GM18520 (cell line): ENCODE data around the gene DLG3.

Experiments
- ATAC-seq: cut with Tn5 transposase; IDR thresholded peaks from one replicate; pipeline ENCODE4 v1.9.1; 2021; ENCODE audit not compliant: unreplicated experiment

The DLG3 gene

DNA sequence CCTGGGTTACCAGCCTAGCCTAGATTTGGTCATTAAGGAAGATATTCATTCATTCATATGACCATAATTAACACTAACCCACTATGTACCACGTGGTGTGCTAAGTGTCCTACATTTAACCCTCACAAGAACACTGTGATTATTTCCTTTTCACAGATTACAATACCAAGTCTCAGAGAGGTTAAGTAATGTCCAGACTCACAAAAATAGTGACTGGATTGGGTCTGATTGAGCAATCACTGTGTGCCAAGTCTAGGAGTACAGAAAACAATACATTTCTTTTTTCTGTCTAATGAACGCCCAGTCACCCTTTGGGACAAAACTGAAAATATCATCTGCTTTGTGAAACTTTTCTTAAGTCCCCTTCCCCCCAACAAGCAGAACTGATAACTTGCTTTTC is 7.6 kb upstream of the DLG3 start:
- ATAC-seq, result no peak

DNA sequence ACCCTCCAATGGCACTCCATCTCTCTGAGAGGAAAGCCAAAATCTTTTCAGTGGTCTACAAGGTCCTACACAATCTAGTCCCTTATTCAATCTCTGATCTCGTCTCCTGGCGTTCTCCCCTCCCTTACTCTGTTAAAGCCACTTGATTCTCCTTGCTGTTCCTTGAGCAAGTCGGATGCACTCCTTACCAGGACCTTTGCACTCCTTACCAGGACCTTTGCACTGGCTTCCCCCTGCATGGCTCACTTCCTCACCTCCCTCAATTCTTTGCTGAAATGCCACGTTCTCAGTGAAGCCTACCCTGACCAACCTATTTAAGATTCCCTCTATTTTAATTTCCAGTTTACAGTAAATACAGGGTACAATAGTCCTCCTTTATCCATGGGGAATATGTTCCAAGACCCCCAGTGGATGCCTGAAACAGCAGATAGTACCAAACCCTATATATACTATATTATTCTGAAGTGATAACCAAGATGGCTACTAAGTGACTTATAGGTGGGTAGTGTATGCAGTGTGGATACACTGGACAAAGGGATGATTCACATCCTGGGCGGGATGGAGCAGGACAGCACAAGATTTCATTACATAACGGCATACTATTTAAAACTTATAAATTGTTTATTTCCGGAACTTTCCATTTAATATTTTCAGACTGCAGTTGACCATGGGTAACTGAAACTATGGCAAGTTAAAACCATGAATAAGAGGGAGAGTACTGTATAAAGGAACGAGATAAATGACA is 6.5 kb upstream of the DLG3 start:
- ATAC-seq, result no peak

DNA sequence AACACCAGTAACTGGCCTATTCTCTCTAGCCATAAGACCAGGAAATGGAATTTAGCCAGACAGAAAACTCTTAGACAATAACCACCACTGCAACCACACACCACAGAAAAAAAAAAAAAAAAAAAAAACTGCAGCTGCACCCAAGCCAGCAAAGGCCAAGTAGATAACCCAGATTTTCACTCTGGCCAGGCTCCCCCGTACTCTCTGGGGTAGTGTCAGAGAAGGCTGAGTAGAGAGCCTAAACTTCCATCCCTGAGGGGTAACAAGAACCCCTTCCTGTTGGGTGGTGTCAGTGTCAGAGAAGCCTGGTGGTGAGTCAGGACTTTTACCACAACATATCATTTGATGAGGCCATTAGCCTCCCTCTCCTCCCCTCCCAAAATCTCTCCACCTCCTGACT is 5.6 kb upstream of the DLG3 start:
- ATAC-seq, result no peak

DNA sequence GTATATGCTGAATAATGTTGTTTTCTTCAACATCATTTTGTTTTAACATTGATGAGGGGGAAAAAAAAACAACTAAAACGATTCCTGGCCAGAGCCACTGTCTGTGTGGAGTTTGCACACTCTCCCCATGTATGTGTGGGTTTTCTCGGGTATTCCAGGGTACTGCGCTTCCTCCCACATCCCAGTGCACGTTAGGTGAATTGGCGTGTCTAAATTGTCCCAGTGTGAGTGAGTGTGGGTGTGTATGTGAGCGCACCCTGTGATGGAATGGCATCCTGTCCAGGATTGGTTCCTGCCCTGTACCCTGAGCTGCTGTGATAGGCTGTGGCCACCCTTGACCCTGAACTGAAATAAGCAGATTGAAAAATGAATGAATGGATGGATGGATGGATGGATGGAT is 2.4 kb upstream of the DLG3 start:
- no peak for ATAC-seq

DNA sequence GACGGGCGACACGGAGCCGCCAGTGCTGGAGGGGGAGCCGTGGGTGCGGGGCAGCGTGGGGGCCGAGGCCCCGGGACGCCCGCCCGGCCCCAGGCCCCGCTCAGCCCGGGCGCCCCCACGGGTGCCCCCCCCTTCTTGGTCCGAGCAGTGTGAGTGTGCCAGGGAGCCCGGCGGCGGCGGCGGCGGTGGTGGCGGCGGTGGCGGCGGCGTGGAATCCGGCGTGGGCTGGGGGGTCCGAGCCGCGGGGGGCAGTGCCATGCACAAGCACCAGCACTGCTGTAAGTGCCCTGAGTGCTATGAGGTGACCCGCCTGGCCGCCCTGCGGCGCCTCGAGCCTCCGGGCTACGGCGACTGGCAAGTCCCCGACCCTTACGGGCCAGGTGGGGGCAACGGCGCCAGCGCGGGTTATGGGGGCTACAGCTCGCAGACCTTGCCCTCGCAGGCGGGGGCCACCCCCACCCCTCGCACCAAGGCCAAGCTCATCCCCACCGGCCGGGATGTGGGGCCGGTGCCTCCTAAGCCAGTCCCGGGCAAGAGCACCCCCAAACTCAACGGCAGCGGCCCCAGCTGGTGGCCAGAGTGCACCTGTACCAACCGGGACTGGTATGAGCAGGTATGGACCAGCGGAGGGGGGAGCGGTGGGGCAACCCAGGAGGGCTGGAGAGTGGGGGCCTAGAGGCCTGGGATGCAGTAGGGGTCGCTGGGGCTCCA is 466 bp downstream of the DLG3 start:
- ATAC-seq, result no peak

DNA sequence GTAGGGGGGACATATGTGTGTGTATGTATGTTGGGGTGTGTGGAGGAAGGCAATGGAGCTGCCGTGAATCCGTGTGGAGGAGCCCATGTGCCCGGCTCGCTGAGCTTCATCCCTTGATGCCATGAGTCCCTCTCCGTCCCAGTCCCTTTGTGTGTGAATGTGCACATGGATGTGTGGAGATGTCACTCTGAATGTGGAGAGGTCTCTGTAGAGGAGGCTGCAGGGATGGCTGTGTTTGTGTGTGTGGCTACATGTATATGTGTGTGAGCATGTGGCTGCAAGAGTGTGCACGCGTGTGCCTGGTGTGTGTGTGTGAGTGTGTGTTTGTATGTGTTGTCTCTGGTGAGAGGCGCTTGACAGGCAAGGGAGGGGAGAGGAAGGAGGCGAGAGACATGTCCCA is 1.3 kb downstream of the DLG3 start:
- no peak for ATAC-seq

DNA sequence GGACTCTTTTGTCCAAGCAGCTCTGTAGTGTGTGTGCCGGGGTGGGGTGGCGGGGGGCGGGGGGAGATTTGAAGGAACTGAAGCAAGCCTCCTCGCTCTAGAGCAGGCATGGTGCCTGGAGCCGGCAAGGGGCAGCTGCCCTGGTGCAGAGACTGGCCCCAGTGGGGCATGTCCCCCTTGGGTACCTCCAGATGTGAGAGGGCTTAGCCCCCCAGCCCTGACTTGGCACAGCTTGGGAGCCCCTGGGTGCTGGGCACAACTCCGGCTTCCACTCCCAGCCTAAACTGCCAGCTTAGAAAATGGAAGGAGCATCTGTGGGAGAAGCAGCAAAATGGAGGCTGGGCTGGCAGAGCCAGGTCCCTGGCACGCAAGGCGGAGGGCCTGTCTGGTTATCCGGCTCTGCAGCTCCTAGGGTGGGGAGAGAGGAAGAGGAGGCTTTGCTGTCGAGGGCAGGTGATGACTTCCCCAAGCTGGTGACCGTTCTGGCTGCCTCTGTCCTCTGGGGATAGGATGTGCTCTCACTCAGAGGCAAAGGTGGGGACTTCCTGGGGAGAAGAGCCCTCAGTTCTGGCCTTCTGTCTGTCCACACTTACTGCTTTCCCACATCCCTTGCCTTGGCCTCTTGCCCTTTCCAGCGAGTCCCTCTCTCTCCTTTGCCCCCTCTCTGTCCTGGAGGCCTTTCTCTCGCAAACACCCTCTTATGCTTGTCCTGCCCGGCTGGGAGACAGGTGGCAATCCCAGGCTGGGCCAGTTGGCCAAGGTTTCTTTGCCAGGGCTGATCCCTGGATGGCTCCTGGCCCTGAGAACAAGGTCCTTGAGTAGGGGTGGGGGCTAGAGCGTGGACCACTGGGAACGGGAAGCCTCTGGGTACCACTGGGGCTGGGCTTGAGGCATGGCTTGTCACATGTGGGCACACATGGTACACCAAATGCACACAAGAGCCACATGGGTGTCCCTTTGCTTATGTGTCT is 2.0 kb downstream of the DLG3 start:
- ATAC-seq, result no peak

DNA sequence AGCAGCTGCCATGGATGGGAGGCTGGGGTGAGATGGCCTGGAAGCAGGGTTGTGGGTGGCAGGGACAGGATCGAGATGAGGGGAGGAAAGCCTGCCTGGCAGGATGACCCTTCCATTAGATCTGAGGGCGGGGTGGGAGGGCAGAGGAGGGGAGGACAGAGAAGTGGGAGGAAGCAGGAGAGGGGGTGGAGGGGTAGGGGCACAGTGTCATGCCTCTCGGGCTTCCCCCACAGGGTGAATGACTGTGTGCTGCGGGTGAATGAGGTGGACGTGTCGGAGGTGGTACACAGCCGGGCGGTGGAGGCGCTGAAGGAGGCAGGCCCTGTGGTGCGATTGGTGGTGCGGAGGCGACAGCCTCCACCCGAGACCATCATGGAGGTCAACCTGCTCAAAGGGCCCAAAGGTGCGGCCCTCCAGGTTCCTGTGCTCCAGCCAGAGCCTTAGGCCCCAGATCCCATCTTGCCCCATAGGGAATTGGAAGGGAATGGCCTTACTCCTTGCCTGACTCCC is 4.9 kb downstream of the DLG3 start:
- no peak for ATAC-seq

DNA sequence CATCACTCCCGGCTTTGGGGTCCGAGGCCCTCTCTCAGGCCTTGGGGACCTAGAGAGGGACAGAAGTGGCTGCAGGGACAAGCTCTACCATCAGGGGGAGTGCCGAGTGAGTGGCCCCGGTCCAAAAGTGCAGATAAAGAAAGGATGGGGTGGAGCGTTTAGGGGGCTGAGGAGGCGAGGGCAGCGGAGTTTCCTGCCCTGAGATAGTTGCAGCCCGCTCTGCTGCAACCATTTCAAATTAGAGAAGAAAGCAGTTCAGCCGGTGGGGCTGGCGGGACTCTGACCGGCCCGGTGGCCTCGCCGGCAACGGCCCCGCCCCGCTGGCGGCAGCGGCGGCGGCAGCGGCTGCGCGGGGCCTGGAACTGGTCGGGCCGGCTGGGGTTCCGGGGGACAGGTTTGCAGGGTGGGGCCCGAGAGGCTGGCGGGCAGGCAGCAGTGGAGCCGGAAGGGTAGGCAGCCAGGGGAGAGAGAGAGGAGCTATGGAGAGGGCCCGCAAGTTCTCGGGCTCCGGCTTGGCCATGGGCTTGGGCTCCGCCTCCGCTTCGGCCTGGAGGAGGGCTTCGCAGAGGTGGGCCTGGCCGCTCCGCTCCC is 7.6 kb downstream of the DLG3 start:
- no peak for ATAC-seq

DNA sequence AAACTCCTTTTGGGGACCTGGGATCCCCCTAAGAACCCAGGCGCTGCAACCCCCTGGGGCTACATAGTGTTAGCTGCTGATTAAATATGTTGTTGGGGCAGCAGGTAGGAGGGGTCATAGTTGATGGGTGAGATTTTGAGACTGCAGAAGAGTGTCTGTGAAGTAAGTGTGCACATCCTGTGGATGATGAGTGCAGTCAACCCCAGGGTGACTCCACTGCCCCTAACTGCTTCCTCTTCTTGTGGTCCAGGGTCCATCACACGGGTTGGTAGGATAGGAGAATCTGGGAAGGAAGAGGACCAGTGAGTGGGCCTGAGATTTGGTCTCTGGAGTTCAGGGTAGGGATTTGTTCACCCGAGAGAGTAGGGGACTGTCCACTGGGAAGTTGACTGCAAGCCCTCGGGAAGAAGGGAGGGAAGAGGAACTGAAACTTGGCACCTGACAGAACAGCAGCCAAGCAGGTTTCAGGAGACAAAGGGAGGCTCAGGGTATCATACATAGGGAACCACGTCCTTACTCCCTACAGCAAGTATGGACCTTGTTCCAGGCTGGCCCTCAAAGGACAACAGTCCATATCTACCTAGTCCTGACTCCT is 8.5 kb downstream of the DLG3 start:
- no peak for ATAC-seq

DNA sequence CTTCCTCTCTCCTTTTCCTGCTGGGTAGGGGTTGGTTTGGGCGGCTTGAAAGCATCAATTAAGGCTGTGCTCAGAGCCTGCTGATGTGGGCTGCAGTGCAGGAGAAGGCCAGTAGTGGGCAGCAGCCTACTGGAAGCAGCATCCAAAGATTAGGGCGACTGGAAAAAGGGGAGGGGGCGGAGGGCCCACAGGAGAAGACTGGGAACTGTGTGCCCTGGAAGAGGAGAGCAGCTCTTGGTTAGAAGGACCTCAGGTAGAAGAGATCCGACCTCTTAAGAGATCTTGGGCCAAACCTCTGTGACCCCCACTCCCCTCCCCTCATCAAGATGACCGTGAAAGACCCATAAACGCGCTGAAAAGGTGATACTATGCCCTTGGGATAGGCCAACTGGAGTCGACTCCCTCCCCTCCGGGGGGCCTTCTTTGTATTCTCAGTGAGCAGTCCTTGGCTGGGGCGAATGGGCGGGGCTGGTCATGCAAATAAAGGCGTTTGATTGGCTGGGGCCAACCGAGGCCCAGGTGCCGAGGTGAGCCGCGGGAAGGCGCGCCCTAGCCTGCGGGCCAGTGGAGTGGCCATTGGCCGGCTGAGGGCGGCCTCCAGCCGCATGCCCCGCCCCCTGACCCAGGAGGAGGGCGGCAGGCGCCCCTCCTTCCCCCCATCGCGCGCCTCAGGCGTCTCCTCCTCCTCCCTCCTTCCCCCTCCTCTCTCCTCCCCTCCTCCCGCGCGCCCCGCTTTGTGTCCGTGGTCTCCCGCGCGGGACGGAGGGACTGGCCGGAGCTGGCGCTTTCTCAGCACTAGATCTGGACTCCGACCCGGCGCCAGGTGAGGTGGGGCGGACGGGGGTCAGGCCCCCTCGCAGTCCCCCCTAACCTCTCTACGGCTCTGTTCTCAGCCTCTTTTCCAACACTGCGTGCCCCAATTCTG is 10.1 kb downstream of the DLG3 start:
- peak; percentile 42 for ATAC-seq

DNA sequence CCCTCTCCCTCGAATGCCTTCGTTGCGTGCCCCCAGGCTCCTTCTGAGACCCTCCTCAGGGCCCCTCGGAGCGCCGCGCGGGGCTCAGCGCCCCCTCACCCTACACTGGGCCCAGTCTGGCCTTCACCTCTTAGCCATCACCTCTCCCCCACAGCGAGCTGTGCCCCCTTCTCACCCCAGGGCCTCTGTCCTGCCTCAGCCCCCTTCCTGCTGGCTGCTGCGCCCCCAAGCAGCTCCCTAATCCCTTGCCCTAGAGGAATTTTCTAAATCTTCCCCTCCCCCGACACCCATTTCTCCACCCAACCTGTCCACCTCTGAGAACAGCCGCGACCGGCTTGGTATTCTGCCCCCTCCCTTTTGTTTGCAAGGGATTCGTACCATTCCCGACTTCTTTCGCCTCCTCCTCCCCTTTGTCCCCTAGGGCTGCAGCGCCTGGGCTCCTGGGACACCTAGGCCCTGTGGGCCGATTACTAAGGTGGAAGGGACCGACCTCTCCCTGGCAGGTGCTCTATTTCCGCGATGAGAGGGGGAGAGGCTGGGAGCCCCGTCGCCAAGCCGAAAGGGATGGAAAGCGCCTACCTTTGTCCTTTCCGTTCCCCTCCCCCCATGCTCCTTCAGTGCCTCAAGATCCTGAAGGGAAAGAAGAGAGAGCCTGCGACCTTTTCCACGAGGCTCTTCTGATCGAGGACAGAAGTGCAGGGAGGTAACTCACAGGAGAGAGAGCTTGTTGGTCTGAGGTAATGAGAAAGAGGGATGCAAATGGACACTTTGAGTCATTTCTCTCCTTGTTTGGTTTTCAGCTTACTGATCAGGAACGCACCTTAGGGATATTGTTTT is 10.9 kb downstream of the DLG3 start:
- no peak for ATAC-seq

DNA sequence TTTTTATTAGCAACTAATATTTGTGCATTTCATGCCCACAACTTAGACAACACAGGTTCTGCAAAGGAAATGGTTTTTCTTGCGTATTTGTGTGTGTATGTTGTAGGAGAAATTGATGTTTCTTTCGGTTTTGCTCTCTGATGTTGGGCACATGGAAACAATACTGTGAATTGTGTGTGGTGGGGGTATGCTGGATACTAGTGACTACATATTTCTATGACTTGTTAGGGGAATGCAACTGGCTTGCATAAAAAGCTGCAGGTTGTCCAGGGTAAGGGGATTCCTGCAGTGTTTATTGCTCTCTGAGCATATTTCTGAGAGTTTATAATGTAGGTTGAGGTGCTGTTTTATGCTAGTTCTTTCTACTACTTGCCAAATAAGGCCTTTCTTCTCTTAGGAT is 11.6 kb downstream of the DLG3 start:
- ATAC-seq, result no peak

DNA sequence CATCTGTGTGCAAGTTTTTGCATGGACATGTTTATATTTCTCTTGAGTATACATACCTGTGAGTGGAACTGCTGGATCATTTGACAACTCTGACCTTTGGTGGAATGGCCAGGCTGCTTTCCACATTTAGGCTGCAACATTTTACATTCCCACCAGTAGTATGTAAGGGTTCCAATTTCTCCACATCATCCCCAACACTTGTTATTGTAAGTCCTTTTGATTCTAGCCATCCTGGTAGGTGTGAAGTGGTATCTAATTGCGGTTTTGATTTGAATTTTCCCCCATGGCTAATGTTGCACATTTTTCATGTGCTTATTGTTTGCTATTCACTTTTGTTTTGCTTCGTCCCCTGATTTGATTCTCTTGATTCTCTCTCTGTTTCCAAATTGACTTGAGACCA is 16.4 kb downstream of the DLG3 start:
- no peak for ATAC-seq

DNA sequence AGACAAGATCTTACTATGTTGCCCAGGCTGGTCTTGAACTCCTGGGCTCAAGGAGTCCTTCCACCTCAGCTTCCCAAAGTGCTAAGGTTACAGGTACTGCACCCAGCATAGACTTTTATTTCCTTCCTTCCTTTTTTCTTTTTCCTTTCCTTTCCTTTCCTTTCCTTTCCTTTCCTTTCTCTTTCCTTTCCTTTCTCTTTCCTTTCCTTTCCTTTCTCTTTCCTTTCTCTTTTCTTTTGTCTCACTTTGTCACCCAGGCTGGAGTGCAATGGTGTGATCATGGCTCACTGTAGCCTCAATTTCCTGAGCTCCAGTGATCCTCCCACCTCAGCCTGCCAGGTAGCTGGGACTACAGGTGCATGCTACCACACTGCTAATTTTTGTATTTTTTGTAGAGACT is 19.4 kb downstream of the DLG3 start:
- ATAC-seq, result no peak

DNA sequence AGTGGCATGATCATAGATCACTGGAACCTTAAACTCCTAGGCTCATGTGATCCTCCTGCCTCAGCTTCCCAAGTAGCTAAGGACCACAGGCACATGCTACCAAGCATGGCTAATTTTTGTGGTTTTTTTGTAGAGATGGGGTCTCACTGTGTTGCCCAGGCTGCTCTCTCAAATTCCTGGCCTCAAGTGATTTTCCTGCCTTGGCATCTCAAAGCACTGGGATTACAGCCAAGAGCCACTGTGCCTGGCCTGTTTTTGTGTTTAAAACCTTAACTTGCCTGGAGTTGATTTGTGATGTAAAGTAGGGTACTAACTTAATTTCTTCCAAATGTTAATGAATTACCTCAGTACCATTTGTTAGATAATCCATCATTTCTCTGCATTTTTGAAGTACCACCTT is 22.3 kb downstream of the DLG3 start:
- no peak for ATAC-seq

DNA sequence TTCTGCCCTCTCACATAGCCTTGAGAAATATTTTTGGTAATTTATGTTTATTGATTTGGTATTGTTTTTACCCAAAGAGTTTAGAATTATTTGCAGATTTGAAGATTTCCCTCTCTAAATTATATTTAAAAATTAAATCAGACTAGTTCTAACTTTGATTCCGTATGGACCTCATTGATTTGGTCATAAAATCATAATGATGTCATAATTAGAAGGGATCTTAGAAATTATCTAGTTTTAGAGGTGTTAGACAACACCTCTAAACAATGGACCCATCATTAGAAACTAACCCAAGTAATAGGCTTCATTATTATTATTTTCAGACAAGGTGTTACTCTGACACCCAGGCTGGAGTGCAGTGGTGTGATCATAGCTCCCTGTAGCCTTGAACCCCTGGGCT is 24.1 kb downstream of the DLG3 start:
- ATAC-seq, result no peak

DNA sequence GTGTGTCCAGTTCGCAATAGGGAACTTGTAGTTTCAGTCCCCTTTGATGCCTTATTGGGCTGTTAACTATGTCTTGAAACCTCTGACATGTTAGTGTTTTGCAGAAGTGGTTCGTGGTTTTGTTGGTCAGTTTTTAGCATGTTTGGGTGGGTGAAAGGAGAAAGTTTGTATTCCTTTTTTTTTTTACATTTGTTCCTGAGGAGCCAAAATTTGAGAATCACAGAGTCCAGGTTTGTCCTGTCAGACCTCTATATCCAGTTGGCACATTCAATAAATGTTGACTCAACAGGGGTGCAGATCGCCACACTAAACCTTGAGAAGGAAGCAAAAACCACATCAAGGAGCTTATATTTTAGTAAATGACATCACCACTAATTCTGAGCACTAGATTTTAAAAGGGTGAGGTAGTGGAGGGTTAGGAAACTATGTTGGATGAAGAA is 26.2 kb downstream of the DLG3 start:
- ATAC-seq, result peak; percentile 62
